MCF 10A (cell line): Measurements from ENCODE around the gene ANK2. TPM values are rescaled to one million over a fixed set of nuclear protein-coding genes. Genes with fewer than 3 reads are reported as not detected.

Experiments
- BruUV-seq: library from RNA; stranded (reverse); fragments of 400-500 nt; replicated peaks from 2 replicates; lab custom pipeline; 2021; lab: Mats Ljungman, UMichigan
- CTCF ChIA-PET: fragments of 300-600 bp; sonication (Branson Sonifier 250); formaldehyde crosslinking; extraction: SDS; loops from one replicate; lab custom pipeline; 2021; ENCODE audit warnings: antibody characterized with exemption, inconsistent platforms; lab: Yijun Ruan, JAX
- POLR2A ChIA-PET: fragments of 300-600, 350-650 bp; sonication (Branson Sonifier 250); formaldehyde crosslinking; extraction: SDS; loops from one replicate; lab custom pipeline; 2020; ENCODE audit warnings: antibody characterized with exemption, inconsistent platforms; lab: Yijun Ruan, JAX
- DNase-seq: peaks from one replicate; pipeline ENCODE4 v3.0.0-alpha.2; 2018; ENCODE audit not compliant: unreplicated experiment
- H3K27ac Mint-ChIP-seq: one replicate; pipeline ENCODE4 v1.8.0; 2022; ENCODE audit warnings: mild to moderate bottlenecking, low read depth, mixed read lengths; ENCODE audit not compliant: unreplicated experiment
- H3K27me3 Mint-ChIP-seq: one replicate; pipeline ENCODE4 v1.8.0; 2022; ENCODE audit warnings: mixed read lengths; ENCODE audit not compliant: insufficient read depth, unreplicated experiment
- H3K36me3 Mint-ChIP-seq: one replicate; pipeline ENCODE4 v1.8.0; 2022; ENCODE audit warnings: mild to moderate bottlenecking, moderate library complexity, mixed read lengths; ENCODE audit not compliant: insufficient read depth, unreplicated experiment
- H3K4me1 Mint-ChIP-seq: one replicate; pipeline ENCODE4 v1.8.0; 2022; ENCODE audit warnings: mixed read lengths; ENCODE audit not compliant: insufficient read depth, unreplicated experiment
- H3K4me3 Mint-ChIP-seq: one replicate; pipeline ENCODE4 v1.8.0; 2022; ENCODE audit warnings: mild to moderate bottlenecking, moderate library complexity, mixed read lengths; ENCODE audit not compliant: unreplicated experiment
- H3K9me3 Mint-ChIP-seq: one replicate; pipeline ENCODE4 v1.8.0; 2022; ENCODE audit warnings: mixed read lengths; ENCODE audit not compliant: unreplicated experiment
- intact Hi-C: fragments of 100-400 bp; cut with micrococcal nuclease; formaldehyde crosslinking; loops from 2 replicates; pipeline ENCODE4 v1.14.1; 2022
- total RNA-seq: library from RNA; stranded (reverse); gene quantifications from 2 replicates; pipeline ENCODE4 v1.2.3, GENCODE V29; 2022
- TF ChIP-seq, protein P1 (sequence below): fragments of 200-600 bp; IDR thresholded peaks from one replicate; pipeline ENCODE4 v1.8.0; 2022; ENCODE audit warnings: antibody characterized with exemption, mild to moderate bottlenecking; ENCODE audit not compliant: unreplicated experiment

The ANK2 gene
- total RNA-seq, 1 experiment from 2014 or later: 37.4 TPM

- Mint-ChIP-seq H3K9me3 (no peaks in the 10 kb centered on the region), H3K27me3 (no peaks in the 10 kb centered on the region), H3K36me3 (peaks cover 6% of the 10 kb centered on the region), H3K27ac (no peak overlapping the region), H3K4me3 (no peak overlapping the region), H3K4me1 (no peaks in the 10 kb centered on the region)
- TF ChIP-seq, protein P1, sequence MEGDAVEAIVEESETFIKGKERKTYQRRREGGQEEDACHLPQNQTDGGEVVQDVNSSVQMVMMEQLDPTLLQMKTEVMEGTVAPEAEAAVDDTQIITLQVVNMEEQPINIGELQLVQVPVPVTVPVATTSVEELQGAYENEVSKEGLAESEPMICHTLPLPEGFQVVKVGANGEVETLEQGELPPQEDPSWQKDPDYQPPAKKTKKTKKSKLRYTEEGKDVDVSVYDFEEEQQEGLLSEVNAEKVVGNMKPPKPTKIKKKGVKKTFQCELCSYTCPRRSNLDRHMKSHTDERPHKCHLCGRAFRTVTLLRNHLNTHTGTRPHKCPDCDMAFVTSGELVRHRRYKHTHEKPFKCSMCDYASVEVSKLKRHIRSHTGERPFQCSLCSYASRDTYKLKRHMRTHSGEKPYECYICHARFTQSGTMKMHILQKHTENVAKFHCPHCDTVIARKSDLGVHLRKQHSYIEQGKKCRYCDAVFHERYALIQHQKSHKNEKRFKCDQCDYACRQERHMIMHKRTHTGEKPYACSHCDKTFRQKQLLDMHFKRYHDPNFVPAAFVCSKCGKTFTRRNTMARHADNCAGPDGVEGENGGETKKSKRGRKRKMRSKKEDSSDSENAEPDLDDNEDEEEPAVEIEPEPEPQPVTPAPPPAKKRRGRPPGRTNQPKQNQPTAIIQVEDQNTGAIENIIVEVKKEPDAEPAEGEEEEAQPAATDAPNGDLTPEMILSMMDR: no peak
- intact Hi-C loops: no loop called here
- ChIA-PET POLR2A (no interaction called here), CTCF (no interaction called here)
- BruUV-seq: no TSS peak
- no peak for DNase-seq
Observed at GRCh38 chr4:113263274-113263673, 213.8 kb downstream of the ANK2 start.

DNA sequence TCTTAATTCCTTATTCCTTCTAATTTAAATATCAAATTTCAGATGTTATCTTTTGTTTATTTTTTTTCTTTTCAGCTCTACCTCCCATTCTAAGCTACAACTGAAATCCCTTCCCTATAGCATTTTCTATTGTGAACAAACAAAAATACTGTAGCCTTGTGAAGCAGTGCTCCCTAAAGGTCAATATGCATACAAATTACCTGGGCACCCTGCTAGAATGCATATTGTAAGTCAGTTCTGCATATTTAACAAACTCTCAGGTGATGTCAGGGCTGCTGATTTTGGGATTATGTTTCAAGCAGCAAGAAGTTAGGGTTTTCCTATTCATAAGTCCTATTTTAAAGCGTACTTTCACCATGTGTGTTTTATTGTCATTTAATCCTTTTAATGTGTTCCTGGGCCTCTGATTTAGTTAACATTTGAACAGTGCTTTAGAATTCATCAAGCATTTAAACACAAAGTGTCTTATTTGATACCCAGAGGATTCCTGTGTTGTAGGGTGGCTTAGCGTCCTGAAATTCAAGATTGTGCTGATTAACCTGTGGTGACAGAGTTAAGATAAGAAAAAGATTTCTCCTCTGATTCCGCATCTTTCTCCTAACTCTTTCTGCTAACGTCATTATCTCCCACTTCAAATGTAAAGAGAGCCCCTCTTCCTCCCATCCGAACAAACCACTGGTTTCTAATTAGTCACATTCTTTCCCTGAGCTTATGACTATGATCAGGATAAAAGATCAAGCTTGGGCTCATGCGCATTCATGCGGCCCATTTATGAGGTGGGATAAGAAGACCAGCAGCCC is 221.3 kb downstream of the ANK2 start:
- ChIA-PET CTCF (interaction anchor here (1.0 kb wide), 1 partner anchor 8 kb away, joined by 4 read pairs; no protein-coding TSS in a partner anchor), POLR2A (no interaction called here)
- H3K36me3 Mint-ChIP-seq: peaks cover 6% of the 10 kb centered on the region
- H3K4me1 Mint-ChIP-seq: no peaks in the 10 kb centered on the region
- DNase-seq: no peak
- no peaks in the 10 kb centered on the region for H3K9me3 Mint-ChIP-seq
- H3K27ac Mint-ChIP-seq: no peak overlapping the region
- no peak overlapping the region for H3K4me3 Mint-ChIP-seq
- no peaks in the 10 kb centered on the region for H3K27me3 Mint-ChIP-seq
- no TSS peak for BruUV-seq
- TF ChIP-seq, protein P1: no peak
- intact Hi-C loops: loop anchor here (10.0 kb wide), 2 partner anchors 166 to 1424 kb away; no protein-coding TSS in a partner anchor

DNA sequence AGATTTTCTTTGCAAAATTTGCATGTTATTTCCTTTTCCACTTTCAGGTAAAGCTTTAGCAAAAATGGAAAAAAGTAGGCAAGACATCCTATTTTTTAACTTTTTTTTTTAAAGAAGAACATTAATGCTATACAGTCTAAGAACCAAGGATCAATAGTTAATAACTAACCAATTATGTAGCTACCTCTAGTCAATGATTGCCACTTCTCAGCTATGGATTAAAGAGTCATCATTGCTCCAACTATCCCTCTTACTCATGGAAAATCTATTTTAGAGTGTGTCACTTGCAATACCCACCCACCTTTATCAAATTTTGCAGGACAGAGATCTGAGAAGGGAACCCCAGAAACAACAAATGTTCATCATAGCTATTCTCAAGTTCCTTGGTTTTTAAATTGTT is 223.1 kb downstream of the ANK2 start:
- H3K4me1 Mint-ChIP-seq: no peaks in the 10 kb centered on the region
- BruUV-seq: no TSS peak
- H3K4me3 Mint-ChIP-seq: no peak overlapping the region
- no peaks in the 10 kb centered on the region for H3K9me3 Mint-ChIP-seq
- intact Hi-C loops: loop anchor here (10.0 kb wide), 2 partner anchors 168 to 1422 kb away; no protein-coding TSS in a partner anchor
- POLR2A ChIA-PET: no interaction called here
- H3K27ac Mint-ChIP-seq: no peak overlapping the region
- no peak for DNase-seq
- CTCF ChIA-PET: interaction anchor here (0.5 to 1.2 kb wide), 4 partner anchors 20 to 1001 kb away, joined by 3 to 5 read pairs (median 4); no protein-coding TSS in a partner anchor
- H3K27me3 Mint-ChIP-seq: no peaks in the 10 kb centered on the region
- TF ChIP-seq, protein P1: no peak
- no peaks in the 10 kb centered on the region for H3K36me3 Mint-ChIP-seq

DNA sequence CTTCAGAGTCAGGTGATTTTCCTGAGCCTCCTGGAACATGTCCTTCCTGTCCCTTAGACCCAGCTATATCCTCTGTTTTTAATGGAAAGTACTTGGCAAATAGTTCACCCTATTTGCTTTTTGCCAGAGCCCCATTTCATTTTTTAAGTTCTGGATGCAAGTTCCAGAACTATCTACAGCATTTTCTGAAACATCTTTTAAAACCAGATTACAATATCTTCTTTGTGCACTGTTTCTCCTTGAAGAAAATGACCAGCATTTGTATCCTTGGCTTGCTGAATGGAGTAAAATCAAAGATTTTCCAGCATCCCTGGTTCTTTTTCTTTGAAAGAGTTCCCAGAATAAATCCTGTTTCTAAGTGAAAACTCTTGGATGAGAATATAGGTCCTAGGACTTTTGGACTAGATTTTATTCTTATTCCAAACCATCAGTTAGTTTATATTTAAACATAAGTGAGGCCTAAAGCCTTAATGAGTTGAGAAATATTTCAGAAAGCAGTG is 224.3 kb downstream of the ANK2 start:
- POLR2A ChIA-PET: interaction anchor here (0.9 kb wide), 1 partner anchor 8 kb away, joined by 3 read pairs; no protein-coding TSS in a partner anchor
- Mint-ChIP-seq H3K4me3 (no peak overlapping the region), H3K36me3 (no peaks in the 10 kb centered on the region), H3K27ac (no peak overlapping the region), H3K27me3 (no peaks in the 10 kb centered on the region), H3K9me3 (no peaks in the 10 kb centered on the region), H3K4me1 (no peaks in the 10 kb centered on the region)
- TF ChIP-seq, protein P1: no peak
- CTCF ChIA-PET: no interaction called here
- no peak for DNase-seq
- BruUV-seq: no TSS peak
- intact Hi-C loops: loop anchor here (10.0 kb wide), 2 partner anchors 169 to 1421 kb away; no protein-coding TSS in a partner anchor
